ENCODE measurements around the gene CNPPD1.
A peak's percentile ranks its signal among the peaks of the same experiment; 100 is the strongest.
"Not testable (repeated sequence)": the region's sequence is repeated elsewhere in the genome, so short reads cannot be mapped to it uniquely, and the experiment has no call there.

Gene CNPPD1

GRCh38 chr2:219207884-219208740, 31.4 kb upstream of the CNPPD1 start:
- no peak for DNase-seq (ENCODE audit: low read depth in 2 of 2)

- no peak for DNase-seq (ENCODE audit: low read depth in 2 of 2)
Observed at GRCh38 chr2:219207134-219207883, 30.6 kb upstream of the CNPPD1 start.

- DNase-seq (ENCODE audit: low read depth in 2 of 2): peak; percentile 83 to 93
Observed at GRCh38 chr2:219206328-219207133, 29.8 kb upstream of the CNPPD1 start, which contains the start of gene ZFAND2B. ZFAND2B (plus strand) TSS chr2:219206782; CDS start chr2:219206988, 206 bp downstream.

GRCh38 chr2:219205981-219206327, 29.2 kb upstream of the CNPPD1 start:
- no peak for DNase-seq (ENCODE audit: low read depth in 2 of 2)

GRCh38 chr2:219205165-219205538, 28.4 kb upstream of the CNPPD1 start:
- DNase-seq (ENCODE audit: low read depth in 2 of 2): no peak

- no peak for DNase-seq (ENCODE audit: low read depth in 2 of 2)
Observed at GRCh38 chr2:219204425-219205164, 27.9 kb upstream of the CNPPD1 start.

- not testable (repeated sequence) for DNase-seq (ENCODE audit: low read depth in 2 of 2)
Observed at GRCh38 chr2:219201331-219201730, 24.6 kb upstream of the CNPPD1 start.

- DNase-seq (ENCODE audit: low read depth in 2 of 2): not testable (repeated sequence)
Observed at GRCh38 chr2:219200502-219201326, 24.0 kb upstream of the CNPPD1 start.

GRCh38 chr2:219199470-219200211, 22.9 kb upstream of the CNPPD1 start:
- DNase-seq (ENCODE audit: low read depth in 2 of 2): no peak

- no peak for DNase-seq (ENCODE audit: low read depth in 2 of 2)
Observed at GRCh38 chr2:219198974-219199373, 22.2 kb upstream of the CNPPD1 start.

GRCh38 chr2:219197388-219197787, 20.7 kb upstream of the CNPPD1 start:
- DNase-seq (ENCODE audit: low read depth in 2 of 2): no peak

GRCh38 chr2:219186754-219187456, 10.2 kb upstream of the CNPPD1 start:
- no peak for DNase-seq (ENCODE audit: low read depth in 2 of 2)

GRCh38 chr2:219184121-219184520, 7.4 kb upstream of the CNPPD1 start:
- no peak for DNase-seq (ENCODE audit: low read depth in 2 of 2)

GRCh38 chr2:219183151-219183772, 6.5 kb upstream of the CNPPD1 start:
- DNase-seq (ENCODE audit: low read depth in 2 of 2): no peak

- DNase-seq (ENCODE audit: low read depth in 2 of 2): no peak
Observed at GRCh38 chr2:219182331-219183150, 5.8 kb upstream of the CNPPD1 start.

GRCh38 chr2:219181531-219181930, 4.8 kb upstream of the CNPPD1 start:
- no peak for DNase-seq (ENCODE audit: low read depth in 2 of 2)

- no peak for DNase-seq (ENCODE audit: low read depth in 2 of 2)
Observed at GRCh38 chr2:219180961-219181360, 4.2 kb upstream of the CNPPD1 start.

Measured in stimulated activated CD8-positive, alpha-beta memory T cell treated with anti-CD3 and anti-CD28 coated beads, Interleukin-7, amount 100 ng/mL, for 4 hours (primary cell).